Measurements from ENCODE around the gene CLEC18A.
"Not testable (repeated sequence)": the region's sequence is repeated elsewhere in the genome, so short reads cannot be mapped to it uniquely, and the experiment has no call there.

The CLEC18A gene

GRCh38 chr16:69930117-69930776, 20.9 kb upstream of the CLEC18A start:
- no peak for DNase-seq (ENCODE audit: low read depth in 1 of 2, low spot score in 1 of 2)

GRCh38 chr16:69931631-69932030, 19.5 kb upstream of the CLEC18A start:
- no peak for DNase-seq (ENCODE audit: low read depth in 1 of 2, low spot score in 1 of 2)

GRCh38 chr16:69932228-69932627, 18.9 kb upstream of the CLEC18A start:
- no peak for DNase-seq (ENCODE audit: low read depth in 1 of 2, low spot score in 1 of 2)

- no peak for DNase-seq (ENCODE audit: low read depth in 1 of 2, low spot score in 1 of 2)
These were observed 18.3 kb upstream of the CLEC18A start for GRCh38 chr16:69932691-69933392.

- DNase-seq (ENCODE audit: low read depth in 1 of 2, low spot score in 1 of 2) = no peak
These were observed 17.1 kb upstream of the CLEC18A start for GRCh38 chr16:69934044-69934443.

- DNase-seq (ENCODE audit: low read depth in 1 of 2, low spot score in 1 of 2) = no peak
These were observed 16.4 kb upstream of the CLEC18A start for GRCh38 chr16:69934751-69935150.

- DNase-seq (ENCODE audit: low read depth in 1 of 2, low spot score in 1 of 2) = no peak
These were observed 15.8 kb upstream of the CLEC18A start for GRCh38 chr16:69935278-69935711.

- no peak for DNase-seq (ENCODE audit: low read depth in 1 of 2, low spot score in 1 of 2)
These were observed 15.4 kb upstream of the CLEC18A start for GRCh38 chr16:69935740-69936139.

- no peak for DNase-seq (ENCODE audit: low read depth in 1 of 2, low spot score in 1 of 2)
These were observed 14.9 kb upstream of the CLEC18A start for GRCh38 chr16:69936252-69936651.

- DNase-seq (ENCODE audit: low read depth in 1 of 2, low spot score in 1 of 2) = no peak
These were observed 14.4 kb upstream of the CLEC18A start for GRCh38 chr16:69936751-69937211.

- DNase-seq (ENCODE audit: low read depth in 1 of 2, low spot score in 1 of 2) = no peak
These were observed 13.6 kb upstream of the CLEC18A start for GRCh38 chr16:69937465-69937951.

- no peak for DNase-seq (ENCODE audit: low read depth in 1 of 2, low spot score in 1 of 2)
These were observed 11.9 kb upstream of the CLEC18A start for GRCh38 chr16:69938981-69939820.

- DNase-seq (ENCODE audit: low read depth in 1 of 2, low spot score in 1 of 2) = no peak
These were observed 11.1 kb upstream of the CLEC18A start for GRCh38 chr16:69939821-69940585.

- DNase-seq (ENCODE audit: low read depth in 1 of 2, low spot score in 1 of 2) = no peak
These were observed 10.5 kb upstream of the CLEC18A start for GRCh38 chr16:69940676-69941075.

- DNase-seq (ENCODE audit: low read depth in 1 of 2, low spot score in 1 of 2) = no peak
These were observed 9.7 kb upstream of the CLEC18A start for GRCh38 chr16:69941251-69942098.

GRCh38 chr16:69942099-69942491, 9.0 kb upstream of the CLEC18A start:
- no peak for DNase-seq (ENCODE audit: low read depth in 1 of 2, low spot score in 1 of 2)

- DNase-seq (ENCODE audit: low read depth in 1 of 2, low spot score in 1 of 2) = no peak
These were observed 8.4 kb upstream of the CLEC18A start for GRCh38 chr16:69942627-69943170.

GRCh38 chr16:69943241-69944036, 7.7 kb upstream of the CLEC18A start:
- not testable (repeated sequence) for DNase-seq (ENCODE audit: low read depth in 1 of 2, low spot score in 1 of 2)

GRCh38 chr16:69950411-69950810, 723 bp upstream of the CLEC18A start:
- DNase-seq (ENCODE audit: low read depth in 1 of 2, low spot score in 1 of 2) = not testable (repeated sequence)
